Measurements from ENCODE around the gene DDIT4.
"Not testable (repeated sequence)": the region's sequence is repeated elsewhere in the genome, so short reads cannot be mapped to it uniquely, and the experiment has no call there.

DDIT4 gene

DNA sequence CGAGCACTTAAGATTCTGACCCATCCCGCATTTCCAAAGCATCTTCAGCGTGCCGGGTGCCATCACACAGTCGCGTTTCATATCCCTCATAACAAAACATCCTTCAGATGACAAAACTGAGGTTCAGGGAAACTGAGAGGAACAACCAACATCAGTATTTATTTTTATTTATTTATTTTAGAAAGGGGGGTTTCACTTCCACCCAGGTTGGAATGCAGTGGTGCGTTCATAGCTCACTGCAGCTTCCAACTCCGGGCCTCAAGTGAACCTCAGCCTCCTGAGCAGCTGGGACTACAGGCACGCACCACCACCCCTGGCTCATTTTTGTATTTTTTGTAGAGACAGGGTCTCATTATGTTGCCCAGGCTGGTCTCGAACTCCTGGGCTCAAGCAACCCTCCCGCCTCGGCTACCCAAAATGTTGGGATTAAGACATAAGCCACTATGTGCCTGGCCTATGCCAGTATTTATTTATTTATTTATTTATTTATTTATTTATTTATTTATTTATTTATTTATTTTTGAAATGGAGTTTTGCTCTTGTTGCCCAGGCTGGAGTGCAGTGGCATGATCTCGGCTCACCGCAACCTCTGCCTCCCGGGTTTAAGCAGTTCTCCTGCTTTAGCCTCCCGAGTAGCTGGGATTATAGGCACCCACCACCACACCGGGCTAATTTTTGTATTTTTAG lies 24.4 kb upstream of the DDIT4 start:
- DNase-seq (ENCODE audit: low spot score), result not testable (repeated sequence)

DNA sequence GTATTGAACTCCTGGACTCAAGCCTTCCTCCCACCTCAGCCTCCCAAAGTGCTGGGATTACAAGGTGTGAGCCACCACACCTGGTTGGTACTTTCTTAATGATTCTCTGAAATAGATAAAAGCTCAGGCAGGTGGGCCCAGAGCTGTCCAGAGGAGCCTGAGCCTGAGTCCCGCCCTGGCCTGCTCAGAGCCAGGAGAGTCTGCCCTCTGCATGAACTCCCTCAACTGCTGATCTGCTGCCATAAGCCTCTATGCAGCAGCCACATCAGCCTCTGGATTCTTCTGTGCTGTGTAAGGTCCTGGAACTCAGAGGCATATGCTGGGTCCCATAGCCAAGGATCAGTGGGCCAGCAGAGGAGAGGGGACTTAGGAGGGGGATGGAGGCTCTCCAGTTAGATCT lies 23.1 kb upstream of the DDIT4 start:
- DNase-seq (ENCODE audit: low spot score), result no peak

GRCh38 chr10:72251635-72252034 lies 22.1 kb upstream of the DDIT4 start:
- DNase-seq (ENCODE audit: low spot score), result no peak

- no peak for DNase-seq (ENCODE audit: low spot score)
Measured at GRCh38 chr10:72252972-72253371, 20.8 kb upstream of the DDIT4 start.

- DNase-seq (ENCODE audit: low spot score), result no peak
Measured at GRCh38 chr10:72253578-72253977, 20.1 kb upstream of the DDIT4 start.

- DNase-seq (ENCODE audit: low spot score), result peak; percentile 99
Measured at GRCh38 chr10:72254813-72255568, 18.7 kb upstream of the DDIT4 start.

GRCh38 chr10:72255977-72256729 lies 17.6 kb upstream of the DDIT4 start:
- peak; percentile 46 for DNase-seq (ENCODE audit: low spot score)

GRCh38 chr10:72257051-72257892 lies 16.5 kb upstream of the DDIT4 start:
- peak; percentile 59 for DNase-seq (ENCODE audit: low spot score)

DNA sequence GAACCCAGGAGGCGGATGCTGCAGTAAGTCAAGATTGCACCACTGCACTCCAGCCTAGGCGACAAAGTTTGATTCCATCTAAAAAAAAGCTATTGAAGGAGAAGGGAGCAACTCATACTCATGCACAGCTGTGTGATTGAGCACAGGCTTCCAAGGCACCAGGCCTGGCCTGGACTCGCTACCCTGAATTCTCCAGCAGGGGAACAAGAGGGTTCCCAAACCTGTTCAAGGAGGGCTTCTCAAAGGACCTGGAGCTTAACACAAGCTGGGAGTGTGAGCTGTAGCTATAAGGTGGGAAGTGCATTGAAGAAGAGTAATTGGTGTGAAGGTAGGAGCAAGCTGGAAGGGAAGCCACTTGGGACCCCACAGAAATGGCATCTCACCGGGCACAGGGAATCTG lies 15.1 kb upstream of the DDIT4 start:
- DNase-seq (ENCODE audit: low spot score), result no peak

GRCh38 chr10:72259491-72260238 lies 14.1 kb upstream of the DDIT4 start:
- peak; percentile 43 for DNase-seq (ENCODE audit: low spot score)

DNA sequence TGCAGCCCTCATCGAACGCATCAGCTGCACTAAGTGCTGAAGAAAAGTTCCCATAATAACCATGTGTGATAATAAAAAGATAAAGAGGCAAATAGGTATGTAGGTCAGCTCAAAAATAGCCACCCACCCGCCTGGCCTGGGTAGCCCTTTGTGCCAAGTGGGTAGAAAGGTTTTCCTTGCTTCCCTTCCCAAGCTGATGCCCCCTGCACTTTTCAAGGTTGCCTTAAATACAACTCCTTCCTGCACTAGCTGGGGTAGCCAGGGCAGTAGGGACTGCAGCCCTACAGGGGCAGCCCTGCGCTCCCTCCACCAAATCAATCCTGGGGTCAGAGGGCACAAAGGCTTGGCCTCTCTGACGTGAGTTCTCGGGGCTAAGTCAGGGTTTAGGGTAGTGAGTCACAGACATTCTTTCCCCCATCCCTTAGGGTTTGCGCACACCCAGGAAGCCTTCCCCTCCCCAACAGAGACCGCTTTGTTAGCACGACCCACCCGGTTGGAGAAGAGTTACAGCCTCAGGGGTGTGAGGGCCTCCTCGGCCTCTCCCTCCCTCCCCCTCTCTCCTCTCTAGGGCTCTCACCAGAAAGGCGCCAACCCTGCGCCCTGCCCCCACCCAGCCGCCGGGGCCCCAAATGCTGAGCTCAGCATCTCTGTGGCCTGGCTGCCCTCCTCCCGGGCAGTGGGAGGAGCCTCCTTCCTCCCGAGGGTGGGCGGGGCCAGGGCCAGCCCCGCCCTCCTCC lies 13.3 kb upstream of the DDIT4 start:
- peak; percentile 90 for DNase-seq (ENCODE audit: low spot score)

DNA sequence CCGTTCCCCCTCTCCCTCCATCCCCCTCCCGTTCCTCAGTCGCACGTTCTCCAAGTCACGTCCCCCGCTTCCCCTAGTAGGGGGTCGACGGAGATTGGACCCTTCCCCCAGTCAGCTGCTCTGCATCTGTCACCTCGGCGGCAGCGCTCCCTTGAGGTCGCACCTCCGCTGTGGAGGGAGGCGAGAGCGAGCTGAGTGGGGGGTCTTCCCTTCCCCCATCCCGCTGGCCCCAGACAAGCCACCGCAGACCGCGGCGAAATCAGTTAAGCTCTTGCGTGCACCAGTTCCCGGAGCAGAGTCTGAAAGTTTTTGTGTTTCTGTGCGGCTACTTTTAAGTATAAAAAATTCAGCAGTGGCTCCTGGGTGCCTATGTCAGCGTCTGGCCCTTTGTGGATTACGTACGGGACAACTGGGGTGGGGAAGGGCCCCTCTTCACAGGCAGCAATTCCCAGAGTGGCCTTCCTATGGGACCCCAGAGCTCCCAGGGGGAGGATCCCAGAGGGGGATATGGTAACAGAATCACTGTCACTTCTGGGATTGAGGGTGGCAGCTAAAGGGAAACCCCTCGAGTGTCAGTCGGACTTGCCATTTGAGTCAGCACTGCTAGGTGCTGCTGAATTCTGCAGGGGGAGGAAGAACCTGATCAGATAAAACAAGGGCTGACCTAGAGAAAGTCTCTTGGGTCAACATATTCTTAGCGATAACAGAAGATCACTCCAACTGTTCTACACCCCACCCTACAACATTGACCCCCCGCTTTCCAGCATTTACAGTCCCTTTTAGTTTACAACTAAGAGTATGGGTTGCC lies 12.5 kb upstream of the DDIT4 start:
- peak; percentile 35 for DNase-seq (ENCODE audit: low spot score)

- peak; percentile 2 for DNase-seq (ENCODE audit: low spot score)
Measured at GRCh38 chr10:72261784-72262404, 11.8 kb upstream of the DDIT4 start.

DNA sequence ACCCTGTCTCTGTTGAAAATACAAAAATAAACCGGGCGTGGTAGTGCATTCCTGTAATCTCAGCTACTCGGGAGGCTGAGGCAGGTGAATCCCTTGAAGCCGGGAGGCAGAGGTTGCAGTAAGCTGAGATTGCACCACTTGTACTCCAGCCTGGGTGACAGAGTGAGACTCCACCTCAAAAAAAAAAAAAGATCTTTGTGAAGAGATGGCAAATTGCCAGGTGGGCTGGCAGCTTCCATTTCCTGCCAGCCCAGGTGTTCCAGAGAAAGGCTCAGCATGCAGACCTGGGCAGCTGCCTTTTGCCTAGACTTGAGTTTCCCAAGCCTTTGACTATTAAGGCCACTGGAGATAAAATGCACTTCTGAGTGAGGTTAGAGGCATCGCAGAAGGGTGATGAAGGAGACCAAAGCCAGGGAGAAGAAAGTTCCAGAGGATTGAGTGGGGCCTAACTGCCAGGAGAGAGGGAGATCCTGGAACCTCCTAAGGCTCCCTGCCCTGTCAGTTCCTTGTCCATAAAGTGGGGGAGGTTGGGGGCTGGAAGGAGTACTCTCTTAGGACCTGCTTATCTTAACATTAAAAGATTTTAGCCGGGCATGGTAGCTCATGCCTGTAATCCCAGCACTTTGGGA lies 10.0 kb upstream of the DDIT4 start:
- no peak for DNase-seq (ENCODE audit: low spot score)

DNA sequence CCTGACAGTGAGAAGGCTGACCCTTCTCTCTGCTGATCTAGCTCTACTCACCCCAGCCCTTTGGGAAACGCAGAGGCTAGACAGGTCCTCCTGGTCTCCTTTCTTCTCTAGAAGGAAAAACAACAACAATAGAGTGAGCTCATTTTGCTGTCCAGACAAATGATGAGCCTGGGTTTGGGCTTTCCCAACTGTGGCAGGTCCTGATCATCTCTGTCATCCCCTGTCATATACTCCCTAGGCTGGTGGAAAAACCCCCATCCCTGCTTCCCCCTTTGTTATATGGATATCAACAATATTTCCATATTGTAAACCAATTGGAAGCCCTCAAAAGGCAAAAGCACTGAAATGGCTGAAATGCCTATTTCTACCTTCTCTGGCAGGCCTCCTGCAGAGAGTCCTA lies 9.2 kb upstream of the DDIT4 start:
- DNase-seq (ENCODE audit: low spot score), result no peak

GRCh38 chr10:72265508-72265907 lies 8.2 kb upstream of the DDIT4 start:
- no peak for DNase-seq (ENCODE audit: low spot score)

DNA sequence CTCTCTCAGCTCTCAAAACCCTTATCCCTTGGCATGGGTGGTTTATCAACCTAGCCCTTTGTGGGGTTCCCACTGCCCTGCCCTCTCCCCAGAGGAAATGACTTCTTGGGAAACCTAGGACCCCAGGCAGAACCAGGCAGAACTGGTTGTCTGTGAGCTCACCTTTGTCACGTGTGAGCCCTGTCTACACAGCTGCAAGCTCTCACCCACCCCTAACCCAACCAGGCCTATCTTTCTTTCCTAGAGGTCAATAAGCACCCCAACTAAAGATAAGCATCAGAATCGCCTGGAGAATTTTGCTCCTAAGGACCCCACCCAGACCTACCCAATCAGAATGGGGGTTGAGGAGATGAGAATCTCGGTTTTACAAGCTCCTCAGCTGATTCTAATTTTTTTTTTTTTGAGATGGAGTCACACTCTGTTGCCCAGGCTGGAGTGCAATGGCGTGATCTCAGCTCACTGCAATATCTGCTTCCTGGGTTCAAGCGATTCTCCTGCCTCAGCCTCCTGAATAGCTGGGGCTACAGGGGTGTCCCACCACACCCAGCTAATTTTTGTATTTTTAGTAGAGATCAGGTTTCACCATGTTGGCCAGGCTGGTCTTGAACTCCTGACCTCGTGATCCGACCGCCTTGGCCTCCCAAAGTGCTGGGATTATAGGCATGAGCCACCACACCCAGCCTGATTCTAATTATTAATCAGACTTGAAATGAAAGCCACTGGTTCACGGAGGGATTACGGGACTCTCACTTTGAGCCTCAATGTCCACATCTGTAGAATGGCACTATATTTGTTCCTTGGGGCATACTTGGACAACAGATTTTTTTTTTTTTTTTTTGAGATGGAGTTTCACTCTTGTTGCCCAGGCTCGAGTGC lies 7.5 kb upstream of the DDIT4 start:
- no peak for DNase-seq (ENCODE audit: low spot score)

GRCh38 chr10:72267381-72267780 lies 6.3 kb upstream of the DDIT4 start:
- no peak for DNase-seq (ENCODE audit: low spot score)
